ENCODE results near the gene GPR107. TPM values are rescaled to one million over a fixed set of nuclear protein-coding genes. Genes with fewer than 3 reads are reported as not detected.

GPR107 gene
- total and polyA plus RNA-seq, 3 experiments from 2014 or later: 4.2 to 21.4 (median 21.3) TPM

DNA sequence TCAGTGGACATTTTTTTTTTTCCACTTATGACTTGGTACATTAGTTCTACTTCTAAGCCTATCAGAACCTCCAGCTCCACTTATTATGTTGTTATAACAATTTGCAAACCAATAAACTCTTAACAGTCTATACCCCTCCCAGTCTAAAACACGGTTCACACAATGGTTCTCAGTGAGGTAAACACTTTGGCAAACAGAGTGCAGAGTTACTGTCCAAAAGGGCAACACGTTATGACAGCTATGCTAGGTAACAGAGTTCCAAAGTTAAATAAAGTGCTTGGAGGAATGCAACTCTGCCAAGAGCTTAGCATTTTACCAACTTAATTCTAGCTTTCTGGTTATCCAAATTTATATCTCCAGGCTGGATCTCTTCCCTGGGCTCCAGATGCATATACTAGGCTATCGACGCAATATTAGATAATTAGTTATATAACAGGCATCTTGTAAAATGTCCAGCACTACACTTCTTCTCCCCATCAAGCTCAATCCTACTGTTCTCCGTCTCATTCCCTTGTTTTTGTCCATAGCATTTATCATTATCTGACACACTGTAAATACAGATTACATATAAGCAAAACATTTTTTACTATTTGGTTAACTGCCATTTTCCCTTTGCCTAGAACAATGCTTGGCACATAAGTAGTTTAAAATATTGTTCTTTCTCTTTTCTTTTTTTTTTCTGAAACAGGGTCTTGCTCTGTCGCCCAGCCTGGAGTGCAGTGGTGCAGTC, 25.0 kb upstream of the GPR107 start:
- Mint-ChIP-seq H3K27ac (peak overlapping the region; percentile 71 to 99 (median 96)), H3K4me3 (peak overlapping the region; percentile 49 to 78 (median 68)), H3K4me1 (peaks cover 90 to 99% (median 99%) of the 10 kb centered on the region in 3 donors), H3K36me3 (peaks cover 4 to 39% (median 7%) of the 10 kb centered on the region in 3 donors), H3K9me3 (no peaks in the 10 kb centered on the region), H3K27me3 (peaks cover 0 to 1% of the 10 kb centered on the region in 2 donors)
- peak overlapping the region; percentile 21 for H3K27ac ChIP-seq (ENCODE audit: low read depth, low read length)
- H3K36me3 ChIP-seq (ENCODE audit: insufficient read depth, low read length): no peaks in the 10 kb centered on the region
- no peaks in the 10 kb centered on the region for H3K9me3 ChIP-seq (ENCODE audit: low read length)
- H3K4me1 ChIP-seq (ENCODE audit: insufficient read depth, low read length): peaks cover 90% of the 10 kb centered on the region
- H3K27me3 ChIP-seq (ENCODE audit: insufficient read depth, low read length, poor library complexity, severe bottlenecking): no peaks in the 10 kb centered on the region
- no peak for DNase-seq
- no peak overlapping the region for H3K4me3 ChIP-seq (ENCODE audit: low read length)
- ChIA-PET POLR2A (interaction anchor here (0.5 to 2.3 kb wide), 5 partner anchors 11 to 558 kb away, joined by 3 to 15 read pairs (median 4); no protein-coding TSS in a partner anchor), CTCF (interaction anchor here (0.9 to 1.7 kb wide), 3 partner anchors 10 to 66 kb away, joined by 3 to 4 read pairs (median 3); no protein-coding TSS in a partner anchor)

DNA sequence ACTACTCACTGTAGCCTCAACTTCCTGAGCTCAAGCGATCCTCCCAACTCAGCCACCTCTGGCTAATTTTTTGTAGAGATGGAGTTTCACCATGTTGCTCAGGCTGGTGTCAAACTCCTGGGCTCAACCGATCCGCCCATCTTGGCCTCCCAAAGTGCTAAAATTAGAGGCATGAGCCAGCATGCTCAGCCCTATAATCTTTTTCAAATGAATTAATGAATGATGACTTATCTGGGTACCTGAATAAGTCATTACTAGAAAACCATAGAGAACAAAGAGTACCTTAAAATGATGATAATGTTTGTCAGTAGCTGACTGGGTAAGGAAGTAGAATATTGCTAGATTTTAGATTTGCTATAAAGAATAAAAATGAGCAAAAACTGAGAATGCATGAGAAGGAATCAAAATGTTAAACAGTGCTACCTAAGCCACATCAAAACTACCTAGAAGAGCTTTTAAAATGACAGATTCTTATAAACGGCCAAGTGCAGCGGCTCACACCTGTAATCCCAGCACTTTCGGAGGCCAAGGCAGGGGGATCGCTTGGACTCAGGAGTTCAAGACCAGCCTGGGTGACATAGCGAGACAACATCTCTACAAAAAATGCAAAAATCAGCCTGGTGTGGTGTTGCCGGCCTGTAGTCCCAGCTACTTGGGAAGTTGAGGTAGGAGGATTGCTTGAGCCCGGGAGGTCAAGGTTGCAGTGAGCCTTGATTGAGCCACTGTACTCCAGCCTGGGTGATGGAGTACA, 24.3 kb upstream of the GPR107 start:
- H3K4me1 ChIP-seq (ENCODE audit: insufficient read depth, low read length): peaks cover 88% of the 10 kb centered on the region
- no peaks in the 10 kb centered on the region for H3K9me3 ChIP-seq (ENCODE audit: low read length)
- no peak for DNase-seq
- CTCF ChIA-PET: interaction anchor here (0.9 to 1.7 kb wide), 4 partner anchors 9 to 144 kb away, joined by 3 to 4 read pairs (median 4); no protein-coding TSS in a partner anchor
- Mint-ChIP-seq H3K4me3 (peak overlapping the region; percentile 49 to 78 (median 68)), H3K36me3 (peaks cover 4 to 38% (median 7%) of the 10 kb centered on the region in 3 donors), H3K27me3 (no peaks in the 10 kb centered on the region), H3K9me3 (no peaks in the 10 kb centered on the region), H3K27ac (peak overlapping the region; percentile 71 to 99 (median 96)), H3K4me1 (peaks cover 84 to 96% (median 94%) of the 10 kb centered on the region in 3 donors)
- H3K36me3 ChIP-seq (ENCODE audit: insufficient read depth, low read length): no peaks in the 10 kb centered on the region
- POLR2A ChIA-PET: interaction anchor here (0.5 to 2.3 kb wide), 5 partner anchors 10 to 557 kb away, joined by 3 to 15 read pairs (median 4); no protein-coding TSS in a partner anchor
- H3K4me3 ChIP-seq (ENCODE audit: low read length): no peak overlapping the region
- no peak overlapping the region for H3K27ac ChIP-seq (ENCODE audit: low read depth, low read length)
- H3K27me3 ChIP-seq (ENCODE audit: insufficient read depth, low read length, poor library complexity, severe bottlenecking): no peaks in the 10 kb centered on the region

DNA sequence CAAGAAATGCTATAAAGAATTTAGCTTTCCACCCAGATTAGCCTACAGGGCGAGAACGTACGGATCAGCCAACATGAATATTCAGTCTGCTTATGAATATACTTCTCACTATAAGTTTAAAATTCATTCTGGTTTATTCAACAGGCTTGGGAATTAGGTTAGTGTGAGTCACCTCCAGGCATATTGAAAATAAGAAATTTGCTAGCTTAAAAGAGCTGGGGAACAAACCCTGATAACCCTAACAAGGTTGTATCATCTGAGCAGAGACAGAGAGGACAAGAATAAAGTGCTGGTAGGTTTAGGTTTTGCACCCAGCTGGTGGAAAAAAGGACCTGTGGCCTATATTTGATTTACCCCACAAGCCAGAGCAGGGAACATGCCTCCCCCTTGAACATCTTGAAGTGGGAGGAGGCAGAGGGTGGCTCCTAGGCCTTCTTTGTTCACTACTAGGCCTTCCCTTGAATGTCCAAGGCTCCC, 23.0 kb upstream of the GPR107 start:
- Histone ChIP-seq H3K27ac (ENCODE audit: low read depth, low read length) (no peak overlapping the region), H3K9me3 (ENCODE audit: low read length) (no peaks in the 10 kb centered on the region), H3K4me3 (ENCODE audit: low read length) (peak overlapping the region; percentile 27), H3K36me3 (ENCODE audit: insufficient read depth, low read length) (no peaks in the 10 kb centered on the region), H3K4me1 (ENCODE audit: insufficient read depth, low read length) (peaks cover 95% of the 10 kb centered on the region), H3K27me3 (ENCODE audit: insufficient read depth, low read length, poor library complexity, severe bottlenecking) (no peaks in the 10 kb centered on the region)
- Mint-ChIP-seq H3K9me3 (no peaks in the 10 kb centered on the region), H3K36me3 (peaks cover 7 to 40% (median 9%) of the 10 kb centered on the region in 3 donors), H3K4me3 (peak overlapping the region; percentile 61 to 78 (median 73)), H3K27ac (peak overlapping the region; percentile 93 to 99 (median 96)), H3K27me3 (no peaks in the 10 kb centered on the region), H3K4me1 (peaks cover 87 to 96% (median 94%) of the 10 kb centered on the region in 3 donors)
- ChIA-PET CTCF (interaction anchor here (1.1 to 1.4 kb wide), 3 partner anchors 23 to 146 kb away, joined by 3 to 4 read pairs (median 3); partner anchors contain the start of gene GPR107), POLR2A (interaction anchor here (0.6 to 1.4 kb wide), 3 partner anchors 9 to 58 kb away, joined by 3 to 7 read pairs (median 3); partner anchors contain the start of gene FNBP1)
- no peak for DNase-seq

DNA sequence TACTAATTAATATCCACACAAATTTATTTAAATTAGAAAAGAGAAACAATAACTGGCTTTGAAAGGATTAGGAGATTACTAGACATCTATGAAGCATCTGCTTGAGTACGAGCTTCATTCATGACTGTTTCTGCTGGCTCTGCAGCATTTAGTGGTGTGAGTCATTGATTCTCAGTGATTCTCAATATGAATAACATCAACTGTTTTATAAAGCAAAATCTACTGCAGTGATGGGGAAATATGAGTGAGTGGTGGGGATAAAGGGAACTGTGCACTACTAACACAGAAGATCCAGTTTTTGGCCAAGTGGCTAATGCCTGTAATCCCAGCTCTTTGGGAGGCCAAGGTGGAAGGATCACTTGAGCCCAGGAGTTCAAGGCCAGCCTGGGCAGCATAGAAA, 19.1 kb upstream of the GPR107 start:
- Mint-ChIP-seq H3K27ac (peak overlapping the region; percentile 76 to 99 (median 94)), H3K4me1 (peaks cover 80 to 91% (median 91%) of the 10 kb centered on the region in 3 donors), H3K36me3 (peaks cover 0 to 26% (median 6%) of the 10 kb centered on the region in 3 donors), H3K4me3 (peak overlapping the region; percentile 48 to 100 (median 79)), H3K9me3 (no peaks in the 10 kb centered on the region), H3K27me3 (peaks cover 0 to under 1% of the 10 kb centered on the region in 2 donors)
- H3K9me3 ChIP-seq (ENCODE audit: low read length): no peaks in the 10 kb centered on the region
- H3K4me3 ChIP-seq (ENCODE audit: low read length): no peak overlapping the region
- H3K27me3 ChIP-seq (ENCODE audit: insufficient read depth, low read length, poor library complexity, severe bottlenecking): no peaks in the 10 kb centered on the region
- CTCF ChIA-PET: interaction anchor here (1.1 to 1.6 kb wide), 2 partner anchors 70 to 149 kb away, joined by 3 to 4 read pairs; no protein-coding TSS in a partner anchor
- POLR2A ChIA-PET: interaction anchor here (1.0 kb wide), 3 partner anchors 11 to 27 kb away, joined by 3 to 4 read pairs (median 4); no protein-coding TSS in a partner anchor
- DNase-seq: no peak
- H3K4me1 ChIP-seq (ENCODE audit: insufficient read depth, low read length): peaks cover 86% of the 10 kb centered on the region
- no peaks in the 10 kb centered on the region for H3K36me3 ChIP-seq (ENCODE audit: insufficient read depth, low read length)
- H3K27ac ChIP-seq (ENCODE audit: low read depth, low read length): no peak overlapping the region

DNA sequence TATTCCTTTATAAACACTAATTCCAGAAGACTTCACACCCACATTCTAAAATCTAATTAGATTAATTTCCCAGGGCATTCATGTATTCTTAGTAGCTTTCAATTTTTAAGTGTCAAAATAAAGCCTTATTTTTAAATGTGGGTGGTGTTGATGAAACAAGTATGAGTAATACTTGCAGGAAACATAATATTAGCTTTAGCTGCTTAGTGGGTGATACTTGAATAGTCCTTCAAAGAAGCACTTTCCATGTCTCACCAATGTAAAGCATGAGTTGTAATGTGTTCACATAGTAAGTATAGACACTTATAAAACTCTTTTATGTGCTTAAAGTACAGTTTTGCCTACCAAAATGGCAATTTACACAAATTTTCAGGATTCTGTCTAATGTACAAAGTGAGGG, 17.6 kb upstream of the GPR107 start:
- H3K27me3 Mint-ChIP-seq: peaks cover 0 to 4% of the 10 kb centered on the region in 2 donors
- DNase-seq: no peak
- peaks cover 70% of the 10 kb centered on the region for H3K4me1 ChIP-seq (ENCODE audit: insufficient read depth, low read length)
- peak overlapping the region; percentile 96 to 100 (median 99) for H3K4me3 Mint-ChIP-seq
- peak overlapping the region; percentile 81 to 99 (median 97) for H3K27ac Mint-ChIP-seq
- ChIA-PET CTCF (interaction anchor here (1.0 to 4.0 kb wide), 4 partner anchors 17 to 149 kb away, joined by 3 to 36 read pairs (median 4); no protein-coding TSS in a partner anchor), POLR2A (interaction anchor here (0.6 to 0.9 kb wide), 4 partner anchors 17 to 147 kb away, joined by 3 to 5 read pairs (median 4); no protein-coding TSS in a partner anchor)
- no peak overlapping the region for H3K4me3 ChIP-seq (ENCODE audit: low read length)
- H3K9me3 ChIP-seq (ENCODE audit: low read length): no peaks in the 10 kb centered on the region
- H3K36me3 ChIP-seq (ENCODE audit: insufficient read depth, low read length): no peaks in the 10 kb centered on the region
- peaks cover 0 to 34% (median 6%) of the 10 kb centered on the region in 3 donors for H3K36me3 Mint-ChIP-seq
- peaks cover 78 to 90% (median 85%) of the 10 kb centered on the region in 3 donors for H3K4me1 Mint-ChIP-seq
- no peak overlapping the region for H3K27ac ChIP-seq (ENCODE audit: low read depth, low read length)
- no peaks in the 10 kb centered on the region for H3K27me3 ChIP-seq (ENCODE audit: insufficient read depth, low read length, poor library complexity, severe bottlenecking)
- no peaks in the 10 kb centered on the region for H3K9me3 Mint-ChIP-seq

DNA sequence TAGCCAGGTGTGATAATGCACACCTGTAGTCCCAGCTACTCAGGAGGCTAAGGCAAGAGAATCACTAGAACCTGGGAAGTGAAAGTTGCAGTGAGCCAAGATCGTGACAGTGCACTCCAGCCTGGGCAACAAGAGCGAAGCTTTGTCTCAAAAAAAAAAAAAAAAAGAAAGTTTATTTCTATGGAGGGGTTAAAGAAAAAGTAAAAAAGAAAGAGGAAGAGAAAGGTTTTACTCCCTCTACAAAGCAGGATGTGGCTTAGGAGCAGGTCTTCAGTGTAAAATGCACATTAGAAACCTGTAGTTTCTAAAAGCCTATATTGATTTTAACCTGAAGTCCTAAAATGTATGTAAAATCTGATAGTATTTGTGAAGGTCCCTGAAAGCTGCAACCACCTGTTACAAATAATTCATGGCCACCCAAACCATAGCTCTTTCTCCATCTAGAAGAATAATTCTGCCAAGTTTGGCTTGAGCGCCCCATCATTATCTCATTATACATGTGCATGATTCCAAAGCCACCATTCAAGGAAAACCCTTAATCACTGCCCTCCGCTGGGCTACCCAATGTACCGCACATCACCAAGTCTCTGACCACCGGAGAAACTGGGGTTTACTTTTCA, 14.1 kb upstream of the GPR107 start:
- Mint-ChIP-seq H3K9me3 (peaks cover 0 to 3% (median 0%) of the 10 kb centered on the region in 5 donors), H3K27ac (peak overlapping the region; percentile 86 to 99 (median 98)), H3K4me1 (peaks cover 71 to 80% (median 73%) of the 10 kb centered on the region in 3 donors), H3K27me3 (peaks cover 0 to 8% of the 10 kb centered on the region in 2 donors), H3K36me3 (peaks cover 3 to 36% (median 6%) of the 10 kb centered on the region in 3 donors), H3K4me3 (peak overlapping the region; percentile 96 to 100 (median 99))
- ChIA-PET CTCF (interaction anchor here (0.8 to 4.0 kb wide), 14 partner anchors 8 to 908 kb away, joined by 3 to 36 read pairs (median 5); partner anchors contain the start of gene GPR107), POLR2A (interaction anchor here (0.6 to 2.5 kb wide), 19 partner anchors 9 to 217 kb away, joined by 3 to 15 read pairs (median 5); no protein-coding TSS in a partner anchor)
- no peaks in the 10 kb centered on the region for H3K27me3 ChIP-seq (ENCODE audit: insufficient read depth, low read length, poor library complexity, severe bottlenecking)
- H3K4me1 ChIP-seq (ENCODE audit: insufficient read depth, low read length): peaks cover 50% of the 10 kb centered on the region
- H3K27ac ChIP-seq (ENCODE audit: low read depth, low read length): peak overlapping the region; percentile 12
- peak in 2 of 5 donors; percentile 48 to 60 for DNase-seq
- no peaks in the 10 kb centered on the region for H3K36me3 ChIP-seq (ENCODE audit: insufficient read depth, low read length)
- H3K9me3 ChIP-seq (ENCODE audit: low read length): no peaks in the 10 kb centered on the region
- H3K4me3 ChIP-seq (ENCODE audit: low read length): peak overlapping the region; percentile 47

Data from CD8-positive, alpha-beta memory T cell (primary cell).